HCT116 (cell line): ENCODE results near the gene NCKAP5L. TPM values are rescaled to one million over a fixed set of nuclear protein-coding genes. Genes with fewer than 3 reads are reported as not detected.

Source experiments
- ATAC-seq: fragments of 200-7000 bp; cut with Tn5 transposase; 2 replicates; pipeline ENCODE4 v1.9.1; 2020; ENCODE audit warnings: mild to moderate bottlenecking, moderate library complexity
- BruUV-seq: library from RNA; stranded (reverse); fragments of 400-500 nt; replicated peaks from 2 replicates; lab custom pipeline; 2021; lab: Mats Ljungman, UMichigan
- CTCF ChIA-PET: fragments of 300-600 bp; sonication (Branson Sonifier 250); formaldehyde crosslinking; loops from one replicate; lab custom pipeline; 2021; ENCODE audit warnings: antibody characterized with exemption; lab: Charles Lee
- POLR2A ChIA-PET: fragments of 300-600, 350-600 bp; sonication (Branson Sonifier 250); formaldehyde crosslinking; loops from one replicate; lab custom pipeline; 2021; ENCODE audit warnings: antibody characterized with exemption; lab: Charles Lee
- RAD21 ChIA-PET, 2 experiments: fragments of 300-600 bp; sonication (Branson Sonifier 250); formaldehyde crosslinking; loops; one replicate each; lab custom pipeline; 2023; ENCODE audit warnings: low total read pairs in 2 of 2; ENCODE audit not compliant: uncharacterized antibody in 2 of 2, unreplicated experiment in 2 of 2, low non-redundant PET in 1 of 2; lab: Charles Lee
- DNase-seq: peaks from one replicate; pipeline ENCODE4 v3.0.0-alpha.2; 2010; ENCODE audit warnings: low read depth, low spot score
- H2AFZ ChIP-seq: fragments of 200-600 bp; shearing (Covaris generic), sonication (generic); 2 replicates; pipeline ENCODE4 v1.6.1; 2017; ENCODE audit warnings: low read depth, mixed run types, mixed read lengths, antibody characterized with exemption, low read length; ENCODE audit not compliant: poor library complexity, severe bottlenecking
- H3K27ac ChIP-seq: 2 replicates; pipeline ENCODE4 v1.5.1; 2012; ENCODE audit warnings: low read depth, low read length
- H3K27me3 ChIP-seq: fragments of 200-600 bp; sonication (generic); 2 replicates; pipeline ENCODE4 v1.6.1; 2016; ENCODE audit warnings: mixed run types, low read length, mixed read lengths; ENCODE audit not compliant: insufficient read depth
- H3K36me3 ChIP-seq, 2 experiments: fragments of 200-500 bp in 1 of 2; fragments of 200-600 bp in 1 of 2; sonication (Bioruptor generic) in 1 of 2; sonication (generic) in 1 of 2; 2 replicates each; pipeline versions ENCODE4 v1.5.1 to v1.6.1; 2014 to 2016; ENCODE audit warnings: low read length in 2 of 2, inconsistent platforms in 1 of 2, mixed read lengths in 1 of 2, mixed run types in 1 of 2; ENCODE audit not compliant: insufficient read depth in 2 of 2, control insufficient read depth in 1 of 2
- H3K4me1 ChIP-seq, 2 experiments: fragments of 200-600 bp in 1 of 2; sonication (generic) in 1 of 2; 2 replicates each; pipeline versions ENCODE4 v1.5.1 to v1.6.1; 2012 to 2017; ENCODE audit warnings: low read length in 2 of 2, inconsistent platforms in 1 of 2, mild to moderate bottlenecking in 1 of 2, mixed read lengths in 1 of 2, mixed run types in 1 of 2, moderate library complexity in 1 of 2; ENCODE audit not compliant: insufficient read depth in 2 of 2, control insufficient read depth in 1 of 2
- H3K4me2 ChIP-seq: fragments of 200-600 bp; sonication (generic); 2 replicates; pipeline ENCODE4 v1.6.1; 2017; ENCODE audit warnings: mixed run types, low read length, mixed read lengths
- H3K4me3 ChIP-seq, 2 experiments: fragments of 200-600 bp in 1 of 2; sonication (generic) in 1 of 2; replicated peaks in 1 of 2; 2 replicates each; pipeline ENCODE4 v1.5.1; 2011 to 2016; ENCODE audit warnings: low read length in 2 of 2, control low read depth in 1 of 2, low read depth in 1 of 2, mild to moderate bottlenecking in 1 of 2, mixed read lengths in 1 of 2, mixed run types in 1 of 2
- H3K79me2 ChIP-seq: fragments of 200-600 bp; sonication (generic); 2 replicates; pipeline ENCODE4 v1.6.1; 2017; ENCODE audit warnings: mild to moderate bottlenecking, mixed run types, low read length, moderate library complexity, mixed read lengths; ENCODE audit not compliant: insufficient read depth
- H3K9ac ChIP-seq: fragments of 200-600 bp; sonication (generic); 2 replicates; pipeline ENCODE4 v1.6.1; 2016; ENCODE audit warnings: low read length, mixed read lengths
- H3K9me2 ChIP-seq: fragments of 200-600 bp; sonication (generic), shearing (Covaris generic); 2 replicates; pipeline ENCODE4 v1.6.1; 2017; ENCODE audit warnings: mixed run types, mild to moderate bottlenecking, moderate library complexity; ENCODE audit not compliant: insufficient read depth
- H3K9me3 ChIP-seq, 2 experiments: fragments of 200-500 bp in 1 of 2; fragments of 200-600 bp in 1 of 2; sonication (Bioruptor generic) in 1 of 2; sonication (generic) in 1 of 2; 2 replicates each; pipeline ENCODE4 v1.6.1; 2014 to 2017; ENCODE audit warnings: low read length in 2 of 2, mixed read lengths in 2 of 2, inconsistent platforms in 1 of 2, low read depth in 1 of 2, mild to moderate bottlenecking in 1 of 2, mixed run types in 1 of 2, moderate library complexity in 1 of 2; ENCODE audit not compliant: control insufficient read depth in 1 of 2, insufficient read depth in 1 of 2
- H4K20me1 ChIP-seq: fragments of 200-600 bp; sonication (generic), shearing (Covaris generic); 2 replicates; pipeline ENCODE4 v1.6.1; 2017; ENCODE audit warnings: mixed run types, mild to moderate bottlenecking, moderate library complexity; ENCODE audit not compliant: insufficient read depth
- CBX3 ChIP-seq: IDR thresholded peaks from 2 replicates; pipeline ENCODE4 v1.6.1; 2012; ENCODE audit warnings: low read depth
- CEBPB ChIP-seq: IDR thresholded peaks from 2 replicates; pipeline ENCODE4 v1.6.1; 2012; ENCODE audit warnings: low read depth
- EGR1 ChIP-seq: IDR thresholded peaks from 2 replicates; pipeline ENCODE4 v1.6.1; 2012; ENCODE audit warnings: low read depth
- ELF1 ChIP-seq: IDR thresholded peaks from 2 replicates; pipeline ENCODE4 v1.6.1; 2012; ENCODE audit warnings: low read depth, borderline replicate concordance
- EZH2 ChIP-seq: fragments of 200-600 bp; sonication (generic); IDR thresholded peaks from 2 replicates; pipeline ENCODE4 v1.6.1; 2017; ENCODE audit warnings: antibody characterized with exemption, mixed run types
- EZH2phosphoT487 ChIP-seq: fragments of 200-600 bp; IDR thresholded peaks from 2 replicates; pipeline ENCODE4 v1.6.1; 2018; ENCODE audit warnings: antibody characterized with exemption, borderline replicate concordance
- FOSL1 ChIP-seq: IDR thresholded peaks from 2 replicates; pipeline ENCODE4 v1.6.1; 2012; ENCODE audit warnings: low read depth
- JUND ChIP-seq: IDR thresholded peaks from 2 replicates; pipeline ENCODE4 v1.6.1; 2012
- POLR2A ChIP-seq: IDR thresholded peaks from 2 replicates; pipeline ENCODE4 v1.7.0; 2011; ENCODE audit warnings: borderline replicate concordance; ENCODE audit not compliant: insufficient read depth, insufficient read length; ENCODE audit errors: extremely low read depth
- RAD21 ChIP-seq: IDR thresholded peaks from 2 replicates; pipeline ENCODE4 v1.6.1; 2012; ENCODE audit warnings: low read depth, mild to moderate bottlenecking
- SIN3A ChIP-seq: IDR thresholded peaks from 2 replicates; pipeline ENCODE4 v1.6.1; 2012; ENCODE audit warnings: low read depth
- SP1 ChIP-seq: IDR thresholded peaks from 2 replicates; pipeline ENCODE4 v1.6.1; 2012; ENCODE audit warnings: low read depth
- SRF ChIP-seq: IDR thresholded peaks from 2 replicates; pipeline ENCODE4 v1.6.1; 2012; ENCODE audit warnings: low read depth
- TCF7L2 ChIP-seq: IDR thresholded peaks from 2 replicates; pipeline ENCODE4 v1.7.0; 2011; ENCODE audit warnings: borderline replicate concordance, inconsistent platforms; ENCODE audit not compliant: insufficient read depth, insufficient read length; ENCODE audit errors: extremely low read depth
- YY1 ChIP-seq: IDR thresholded peaks from 2 replicates; pipeline ENCODE4 v1.6.1; 2011; ENCODE audit warnings: low read length, low read depth, moderate library complexity, mild to moderate bottlenecking; ENCODE audit not compliant: insufficient replicate concordance; ENCODE audit errors: extremely low read depth
- ZFX ChIP-seq: fragments of 450-650 bp; IDR thresholded peaks from 2 replicates; pipeline ENCODE4 v1.6.1; 2017
- intact Hi-C: fragments of 100-400 bp; cut with micrococcal nuclease; formaldehyde crosslinking; loops from 2 replicates; pipeline ENCODE4 v1.10.0; 2022
- total RNA-seq: library from RNA; stranded (reverse); gene quantifications from one replicate; pipeline ENCODE4 v1.2.1, GENCODE V29; 2021; ENCODE audit not compliant: unreplicated experiment
- TF ChIP-seq, protein P1 (sequence below): IDR thresholded peaks from 2 replicates; pipeline ENCODE4 v1.6.1; 2012
- TF ChIP-seq, protein P2 (sequence below): IDR thresholded peaks from 2 replicates; pipeline ENCODE4 v1.6.1; 2011; ENCODE audit warnings: mild to moderate bottlenecking, low read length, moderate library complexity; ENCODE audit not compliant: insufficient replicate concordance; ENCODE audit errors: extremely low read depth

NCKAP5L gene
- total RNA-seq, 1 experiment from 2014 or later, result 12.1 TPM

DNA sequence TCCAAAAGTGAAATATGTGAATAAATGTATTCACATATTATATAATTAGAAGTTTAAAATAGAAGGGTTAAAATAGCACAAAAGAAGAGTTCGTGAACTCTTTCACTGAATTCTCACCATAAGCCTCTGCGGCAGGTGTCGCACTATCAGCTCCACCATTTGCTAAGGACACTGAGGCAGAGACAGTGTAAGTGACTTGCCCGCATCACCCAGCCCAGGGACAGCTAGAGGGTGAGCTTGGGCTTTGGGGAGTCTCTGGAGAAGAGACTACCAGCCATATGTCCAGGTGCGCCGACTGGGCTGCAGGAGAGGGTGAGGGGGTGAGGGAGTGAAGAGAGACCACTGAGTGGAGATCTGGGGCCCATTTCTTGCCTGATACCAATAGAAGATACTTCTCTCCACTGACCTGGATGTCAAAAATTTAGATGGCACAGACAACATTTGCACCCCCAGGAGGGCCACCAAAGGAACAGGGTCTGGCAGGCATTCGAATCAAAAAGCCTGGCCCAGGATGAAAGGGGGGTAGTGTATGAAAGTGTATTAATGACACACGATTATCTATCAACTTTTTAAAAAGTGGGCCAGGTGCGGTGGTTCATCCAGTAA is 47.0 kb upstream of the NCKAP5L start:
- no peak for DNase-seq
- RAD21 ChIA-PET, result no interaction called here
- POLR2A ChIA-PET, result no interaction called here
- H2AFZ ChIP-seq, result no peak overlapping the region
- no peaks in the 10 kb centered on the region for H3K27me3 ChIP-seq
- no peak overlapping the region for H3K4me2 ChIP-seq
- no peaks in the 10 kb centered on the region for H3K4me1 ChIP-seq
- H3K79me2 ChIP-seq, result no peaks in the 10 kb centered on the region
- TF ChIP-seq POLR2A, result no peak
- TF ChIP-seq RAD21, result no peak
- no peak for TF ChIP-seq TCF7L2
- no peak for TF ChIP-seq SRF
- no peak for TF ChIP-seq CBX3
- TF ChIP-seq CEBPB, result no peak
- TF ChIP-seq YY1, result no peak
- TF ChIP-seq ZFX, result no peak
- no peak for TF ChIP-seq EZH2phosphoT487
- TF ChIP-seq, protein P1, sequence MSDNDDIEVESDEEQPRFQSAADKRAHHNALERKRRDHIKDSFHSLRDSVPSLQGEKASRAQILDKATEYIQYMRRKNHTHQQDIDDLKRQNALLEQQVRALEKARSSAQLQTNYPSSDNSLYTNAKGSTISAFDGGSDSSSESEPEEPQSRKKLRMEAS, result no peak
- TF ChIP-seq, protein P2, sequence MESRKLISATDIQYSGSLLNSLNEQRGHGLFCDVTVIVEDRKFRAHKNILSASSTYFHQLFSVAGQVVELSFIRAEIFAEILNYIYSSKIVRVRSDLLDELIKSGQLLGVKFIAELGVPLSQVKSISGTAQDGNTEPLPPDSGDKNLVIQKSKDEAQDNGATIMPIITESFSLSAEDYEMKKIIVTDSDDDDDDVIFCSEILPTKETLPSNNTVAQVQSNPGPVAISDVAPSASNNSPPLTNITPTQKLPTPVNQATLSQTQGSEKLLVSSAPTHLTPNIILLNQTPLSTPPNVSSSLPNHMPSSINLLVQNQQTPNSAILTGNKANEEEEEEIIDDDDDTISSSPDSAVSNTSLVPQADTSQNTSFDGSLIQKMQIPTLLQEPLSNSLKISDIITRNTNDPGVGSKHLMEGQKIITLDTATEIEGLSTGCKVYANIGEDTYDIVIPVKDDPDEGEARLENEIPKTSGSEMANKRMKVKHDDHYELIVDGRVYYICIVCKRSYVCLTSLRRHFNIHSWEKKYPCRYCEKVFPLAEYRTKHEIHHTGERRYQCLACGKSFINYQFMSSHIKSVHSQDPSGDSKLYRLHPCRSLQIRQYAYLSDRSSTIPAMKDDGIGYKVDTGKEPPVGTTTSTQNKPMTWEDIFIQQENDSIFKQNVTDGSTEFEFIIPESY, result no peak
- no peak for TF ChIP-seq EGR1
- no peak for TF ChIP-seq SP1
- no peak for TF ChIP-seq JUND
- TF ChIP-seq FOSL1, result no peak
- TF ChIP-seq SIN3A, result no peak
- no peak for TF ChIP-seq ELF1
- no peak for TF ChIP-seq EZH2
- BruUV-seq, result no TSS peak
- H4K20me1 ChIP-seq, result no peaks in the 10 kb centered on the region
- H3K4me3 ChIP-seq, result no peak overlapping the region
- intact Hi-C loops, result no loop called here
- no peak for ATAC-seq
- no peaks in the 10 kb centered on the region for H3K36me3 ChIP-seq
- no peaks in the 10 kb centered on the region for H3K9me2 ChIP-seq
- H3K9ac ChIP-seq, result no peak overlapping the region
- H3K9me3 ChIP-seq, result peaks cover 0 to 10% of the 10 kb centered on the region in 2 experiments; a peak in 1 of 4 replicates
- CTCF ChIA-PET, result no interaction called here
- H3K27ac ChIP-seq, result no peak overlapping the region
